ENCODE data around the gene P2RY6.

Gene P2RY6

GRCh38 chr11:73271936-73272679 lies at the start of gene P2RY6:
Gene P2RY6, plus strand, starts transcription at chr11:73272338. Its CDS starts 24,181 bp downstream, at chr11:73296519.
- Histone ChIP-seq H3K9ac (ENCODE audit: low read length) (no peak within 1 kb of the TSS), H3K36me3 (ENCODE audit: control insufficient read depth, insufficient read depth, low read length) (no peaks in the 10 kb centered on the region), H3K4me1 (ENCODE audit: control insufficient read depth, insufficient read depth, low read length) (no peaks in the 10 kb centered on the region), H3K4me3 (ENCODE audit: low read length) (no peak within 1 kb of the TSS), H3K27ac (ENCODE audit: low read depth, low read length) (no peak within 1 kb of the TSS), H3K27me3 (ENCODE audit: control insufficient read depth, insufficient read depth, low read length) (no peaks in the 10 kb centered on the region)

GRCh38 chr11:73223998-73224730 lies 48.0 kb upstream of the P2RY6 start:
- H3K4me1 ChIP-seq (ENCODE audit: control insufficient read depth, insufficient read depth, low read length): no peaks in the 10 kb centered on the region
- H3K4me3 ChIP-seq (ENCODE audit: low read length): no peak overlapping the region
- no peaks in the 10 kb centered on the region for H3K36me3 ChIP-seq (ENCODE audit: control insufficient read depth, insufficient read depth, low read length)
- no peak overlapping the region for H3K27ac ChIP-seq (ENCODE audit: low read depth, low read length)
- no peak overlapping the region for H3K9ac ChIP-seq (ENCODE audit: low read length)
- peaks cover 3% of the 10 kb centered on the region for H3K27me3 ChIP-seq (ENCODE audit: control insufficient read depth, insufficient read depth, low read length)

- H3K36me3 ChIP-seq (ENCODE audit: control insufficient read depth, insufficient read depth, low read length): no peaks in the 10 kb centered on the region
- no peaks in the 10 kb centered on the region for H3K4me1 ChIP-seq (ENCODE audit: control insufficient read depth, insufficient read depth, low read length)
- no peak overlapping the region for H3K27ac ChIP-seq (ENCODE audit: low read depth, low read length)
- no peak overlapping the region for H3K9ac ChIP-seq (ENCODE audit: low read length)
- H3K4me3 ChIP-seq (ENCODE audit: low read length): no peak overlapping the region
- H3K27me3 ChIP-seq (ENCODE audit: control insufficient read depth, insufficient read depth, low read length): no peaks in the 10 kb centered on the region
Measured at GRCh38 chr11:73225001-73225686, 47.0 kb upstream of the P2RY6 start.

GRCh38 chr11:73225851-73226250 lies 46.3 kb upstream of the P2RY6 start:
- no peaks in the 10 kb centered on the region for H3K36me3 ChIP-seq (ENCODE audit: control insufficient read depth, insufficient read depth, low read length)
- H3K27me3 ChIP-seq (ENCODE audit: control insufficient read depth, insufficient read depth, low read length): no peaks in the 10 kb centered on the region
- no peak overlapping the region for H3K4me3 ChIP-seq (ENCODE audit: low read length)
- no peak overlapping the region for H3K9ac ChIP-seq (ENCODE audit: low read length)
- no peaks in the 10 kb centered on the region for H3K4me1 ChIP-seq (ENCODE audit: control insufficient read depth, insufficient read depth, low read length)
- no peak overlapping the region for H3K27ac ChIP-seq (ENCODE audit: low read depth, low read length)

GRCh38 chr11:73226297-73227006 lies 45.7 kb upstream of the P2RY6 start:
- H3K27me3 ChIP-seq (ENCODE audit: control insufficient read depth, insufficient read depth, low read length): no peaks in the 10 kb centered on the region
- no peaks in the 10 kb centered on the region for H3K36me3 ChIP-seq (ENCODE audit: control insufficient read depth, insufficient read depth, low read length)
- H3K9ac ChIP-seq (ENCODE audit: low read length): no peak overlapping the region
- no peak overlapping the region for H3K27ac ChIP-seq (ENCODE audit: low read depth, low read length)
- no peaks in the 10 kb centered on the region for H3K4me1 ChIP-seq (ENCODE audit: control insufficient read depth, insufficient read depth, low read length)
- H3K4me3 ChIP-seq (ENCODE audit: low read length): no peak overlapping the region

GRCh38 chr11:73227571-73228211 lies 44.4 kb upstream of the P2RY6 start:
- H3K9ac ChIP-seq (ENCODE audit: low read length): no peak overlapping the region
- H3K36me3 ChIP-seq (ENCODE audit: control insufficient read depth, insufficient read depth, low read length): no peaks in the 10 kb centered on the region
- H3K27ac ChIP-seq (ENCODE audit: low read depth, low read length): no peak overlapping the region

GRCh38 chr11:73228268-73229134 lies 43.6 kb upstream of the P2RY6 start:
- Histone ChIP-seq H3K4me3 (ENCODE audit: low read length) (no peak overlapping the region), H3K27me3 (ENCODE audit: control insufficient read depth, insufficient read depth, low read length) (no peaks in the 10 kb centered on the region), H3K36me3 (ENCODE audit: control insufficient read depth, insufficient read depth, low read length) (no peaks in the 10 kb centered on the region), H3K9ac (ENCODE audit: low read length) (no peak overlapping the region), H3K4me1 (ENCODE audit: control insufficient read depth, insufficient read depth, low read length) (no peaks in the 10 kb centered on the region), H3K27ac (ENCODE audit: low read depth, low read length) (no peak overlapping the region)

More at GRCh38 chr11:73227571-73228211, 44.4 kb upstream of the P2RY6 start:
- Histone ChIP-seq H3K4me1 (ENCODE audit: control insufficient read depth, insufficient read depth, low read length) (no peaks in the 10 kb centered on the region), H3K27me3 (ENCODE audit: control insufficient read depth, insufficient read depth, low read length) (no peaks in the 10 kb centered on the region), H3K4me3 (ENCODE audit: low read length) (no peak overlapping the region)

GRCh38 chr11:73229321-73229895 lies 42.7 kb upstream of the P2RY6 start:
- no peak overlapping the region for H3K27ac ChIP-seq (ENCODE audit: low read depth, low read length)
- H3K4me3 ChIP-seq (ENCODE audit: low read length): no peak overlapping the region
- no peak overlapping the region for H3K9ac ChIP-seq (ENCODE audit: low read length)
- H3K4me1 ChIP-seq (ENCODE audit: control insufficient read depth, insufficient read depth, low read length): no peaks in the 10 kb centered on the region
- no peaks in the 10 kb centered on the region for H3K27me3 ChIP-seq (ENCODE audit: control insufficient read depth, insufficient read depth, low read length)
- H3K36me3 ChIP-seq (ENCODE audit: control insufficient read depth, insufficient read depth, low read length): no peaks in the 10 kb centered on the region

GRCh38 chr11:73229896-73230875 lies 42.0 kb upstream of the P2RY6 start:
- Histone ChIP-seq H3K27me3 (ENCODE audit: control insufficient read depth, insufficient read depth, low read length) (no peaks in the 10 kb centered on the region), H3K9ac (ENCODE audit: low read length) (no peak overlapping the region), H3K27ac (ENCODE audit: low read depth, low read length) (no peak overlapping the region), H3K4me3 (ENCODE audit: low read length) (no peak overlapping the region), H3K36me3 (ENCODE audit: control insufficient read depth, insufficient read depth, low read length) (no peaks in the 10 kb centered on the region), H3K4me1 (ENCODE audit: control insufficient read depth, insufficient read depth, low read length) (no peaks in the 10 kb centered on the region)

GRCh38 chr11:73230931-73231330 lies 41.2 kb upstream of the P2RY6 start:
- Histone ChIP-seq H3K4me3 (ENCODE audit: low read length) (no peak overlapping the region), H3K27me3 (ENCODE audit: control insufficient read depth, insufficient read depth, low read length) (no peaks in the 10 kb centered on the region), H3K9ac (ENCODE audit: low read length) (no peak overlapping the region), H3K36me3 (ENCODE audit: control insufficient read depth, insufficient read depth, low read length) (no peaks in the 10 kb centered on the region), H3K27ac (ENCODE audit: low read depth, low read length) (no peak overlapping the region), H3K4me1 (ENCODE audit: control insufficient read depth, insufficient read depth, low read length) (no peaks in the 10 kb centered on the region)
